NCI-H460 (cell line): ENCODE data around the gene CFAP74. TPM values are rescaled to one million over a fixed set of nuclear protein-coding genes. Genes with fewer than 3 reads are reported as not detected.

Source experiments
- DNase-seq: peaks from one replicate; pipeline ENCODE4 v3.0.0-alpha.2; 2016; ENCODE audit warnings: low read depth; ENCODE audit errors: extremely low read depth
- total RNA-seq: library from RNA; depleted of rRNA; stranded (reverse); fragments of >200 nt; shearing (Covaris generic); gene quantifications from 2 replicates; pipeline ENCODE4 v1.2.3, GENCODE V29; 2014

The CFAP74 gene
- total RNA-seq, 1 experiment from 2014 or later = not detected

- no peak for DNase-seq
Observed at GRCh38 chr1:1972976-1973715, 30.4 kb downstream of the CFAP74 start.

GRCh38 chr1:1971688-1972087 lies 31.9 kb downstream of the CFAP74 start:
- DNase-seq = no peak

- no peak for DNase-seq
Observed at GRCh38 chr1:1971017-1971416, 32.6 kb downstream of the CFAP74 start.

GRCh38 chr1:1969953-1970716 lies 33.5 kb downstream of the CFAP74 start:
- no peak for DNase-seq

GRCh38 chr1:1969505-1969900 lies 34.1 kb downstream of the CFAP74 start:
- DNase-seq = no peak

- no peak for DNase-seq
Observed at GRCh38 chr1:1968767-1969504, 34.6 kb downstream of the CFAP74 start.

GRCh38 chr1:1967879-1968278 lies 35.7 kb downstream of the CFAP74 start:
- DNase-seq = no peak

- DNase-seq = no peak
Observed at GRCh38 chr1:1967151-1967550, 36.4 kb downstream of the CFAP74 start.

- DNase-seq = no peak
Observed at GRCh38 chr1:1966071-1966740, 37.4 kb downstream of the CFAP74 start.

- no peak for DNase-seq
Observed at GRCh38 chr1:1965546-1965945, 38.0 kb downstream of the CFAP74 start.

GRCh38 chr1:1964811-1965210 lies 38.8 kb downstream of the CFAP74 start:
- DNase-seq = no peak

GRCh38 chr1:1963570-1963969 lies 40.0 kb downstream of the CFAP74 start:
- DNase-seq = no peak

- DNase-seq = no peak
Observed at GRCh38 chr1:1962752-1963151, 40.8 kb downstream of the CFAP74 start.

GRCh38 chr1:1960480-1961196 lies 42.9 kb downstream of the CFAP74 start:
- DNase-seq = no peak

GRCh38 chr1:1959840-1960479 lies 43.6 kb downstream of the CFAP74 start:
- peak; percentile 60 for DNase-seq

GRCh38 chr1:1959459-1959839 lies 44.1 kb downstream of the CFAP74 start:
- DNase-seq = no peak

- DNase-seq = no peak
Observed at GRCh38 chr1:1958071-1958541, 45.5 kb downstream of the CFAP74 start.

GRCh38 chr1:1957533-1957961 lies 46.0 kb downstream of the CFAP74 start:
- no peak for DNase-seq
